HepG2 (cell line): ENCODE measurements around the gene MAP2K3. TPM values are rescaled to one million over a fixed set of nuclear protein-coding genes. Genes with fewer than 3 reads are reported as not detected.
"Not testable (repeated sequence)": the region's sequence is repeated elsewhere in the genome, so short reads cannot be mapped to it uniquely, and the experiment has no call there.

Experiments
- ATAC-seq: fragments of 200-7000 bp; cut with Tn5 transposase; 3 replicates; pipeline ENCODE4 v1.9.1; 2020; ENCODE audit warnings: mild to moderate bottlenecking, moderate library complexity
- BruUV-seq: library from RNA; stranded (reverse); fragments of 400-500 nt; replicated peaks from 2 replicates; lab custom pipeline; 2021; lab: Mats Ljungman, UMichigan
- CTCF ChIA-PET: fragments of 300-600 bp; formaldehyde crosslinking; extraction: SDS; loops from one replicate; lab custom pipeline; 2021; ENCODE audit warnings: low total read pairs, inconsistent platforms, low intra/inter-chr PET ratio; lab: Yijun Ruan, JAX
- POLR2A ChIA-PET: fragments of 350-600 bp; sonication (Branson Sonifier 250); formaldehyde crosslinking; loops from one replicate; lab custom pipeline; 2020; ENCODE audit warnings: antibody characterized with exemption, inconsistent platforms; lab: Yijun Ruan, JAX
- DNase-seq: peaks from one replicate; pipeline ENCODE4 v3.0.0-alpha.2; 2015; ENCODE audit warnings: low spot score
- FAIRE-seq: peaks from 3 replicates; lab custom pipeline; 2011; peaks lifted over from hg19 to GRCh38; lab: Jason Lieb, UNC
- H2AFZ ChIP-seq: one replicate; pipeline ENCODE4 v1.6.1; 2011; ENCODE audit warnings: low read length, inconsistent platforms
- H3K27ac ChIP-seq: fragments of 300-600 bp; 3 replicates; pipeline ENCODE4 v1.8.0; 2011; ENCODE audit warnings: mixed run types, mild to moderate bottlenecking, mixed read lengths, low read length, inconsistent platforms; ENCODE audit not compliant: insufficient read depth; ENCODE audit errors: extremely low read length
- H3K27me3 ChIP-seq, 2 experiments: fragments of 200-600 bp in 1 of 2; 2 replicates in 1 of 2; 3 replicates in 1 of 2; pipeline versions ENCODE4 v1.6.0 to v1.8.0; 2011; ENCODE audit warnings: low read length in 2 of 2, mild to moderate bottlenecking in 2 of 2, moderate library complexity in 2 of 2, inconsistent platforms in 1 of 2; ENCODE audit not compliant: insufficient read depth in 2 of 2, control insufficient read depth in 1 of 2
- H3K36me3 ChIP-seq, 2 experiments: fragments of 200-600 bp in 1 of 2; replicated peaks in 1 of 2; 2 replicates in 1 of 2; 3 replicates in 1 of 2; pipeline versions ENCODE4 v1.5.1 to v1.8.0; 2011; ENCODE audit warnings: low read length in 2 of 2, inconsistent platforms in 1 of 2; ENCODE audit not compliant: insufficient read depth in 2 of 2, control insufficient read depth in 1 of 2
- H3K4me1 ChIP-seq: 2 replicates; pipeline ENCODE4 v1.5.1; 2012; ENCODE audit warnings: low read length, inconsistent platforms; ENCODE audit not compliant: insufficient read depth
- H3K4me2 ChIP-seq: 2 replicates; pipeline ENCODE4 v1.6.0; 2011; ENCODE audit warnings: low read depth, low read length, inconsistent platforms
- H3K4me3 ChIP-seq, 3 experiments: fragments of 200-600 bp in 1 of 3; sonication (generic), shearing (Covaris generic) in 1 of 3; replicated peaks in 1 of 3; 2 replicates each; pipeline ENCODE4 v1.5.1; 2011 to 2016; ENCODE audit warnings: low read length in 3 of 3, inconsistent platforms in 2 of 3, low read depth in 2 of 3, mild to moderate bottlenecking in 2 of 3, control low read depth in 1 of 3, mixed read lengths in 1 of 3; ENCODE audit not compliant: insufficient read depth in 1 of 3
- H3K79me2 ChIP-seq: one replicate; pipeline ENCODE4 v1.6.1; 2011; ENCODE audit warnings: low read length, inconsistent platforms; ENCODE audit not compliant: insufficient read depth
- H3K9ac ChIP-seq: 2 replicates; pipeline ENCODE4 v1.6.0; 2011; ENCODE audit warnings: mild to moderate bottlenecking, low read depth, low read length, inconsistent platforms; ENCODE audit not compliant: insufficient read depth
- H3K9me3 ChIP-seq: 2 replicates; pipeline ENCODE4 v1.5.1; 2012; ENCODE audit warnings: mild to moderate bottlenecking, low read length
- H4K20me1 ChIP-seq: 2 replicates; pipeline ENCODE4 v1.6.0; 2011; ENCODE audit warnings: inconsistent platforms, mild to moderate bottlenecking, low read length, moderate library complexity; ENCODE audit not compliant: insufficient read depth
- GRHL1 ChIP-seq: sonication (generic); formaldehyde crosslinking; conservative IDR thresholded peaks from 2 replicates; pipeline ENCODE4 v1.8.0; 2022; ENCODE audit warnings: missing genetic modification reagents
- HNRNPH1 ChIP-seq: fragments of 200-400 bp; formaldehyde crosslinking; optimal IDR thresholded peaks from 2 replicates; pipeline ENCODE3; 2017; ENCODE audit warnings: mild to moderate bottlenecking, low read depth, low read length
- MXD3 ChIP-seq: IDR thresholded peaks from 2 replicates; pipeline ENCODE4 v1.6.1; 2016; ENCODE audit warnings: mild to moderate bottlenecking, missing biosample characterization, missing genetic modification reagents
- NCOA1 ChIP-seq: sonication (generic); formaldehyde crosslinking; IDR thresholded peaks from 2 replicates; pipeline ENCODE4 v1.9.0; 2021; ENCODE audit warnings: missing genetic modification reagents
- RARG ChIP-seq: sonication (generic); formaldehyde crosslinking; IDR thresholded peaks from 2 replicates; pipeline ENCODE4 v1.4.0; 2020; ENCODE audit warnings: low read depth, mild to moderate bottlenecking, missing genetic modification reagents
- SAP130 ChIP-seq: IDR thresholded peaks from 2 replicates; pipeline ENCODE4 v1.6.1; 2016; ENCODE audit warnings: low read depth
- TEF ChIP-seq: sonication (generic); formaldehyde crosslinking; IDR thresholded peaks from 2 replicates; pipeline ENCODE4 v1.5.0; 2020; ENCODE audit warnings: missing genetic modification reagents
- WIZ ChIP-seq: sonication (generic); formaldehyde crosslinking; IDR thresholded peaks from 2 replicates; pipeline ENCODE4 v1.5.1; 2020; ENCODE audit warnings: mild to moderate bottlenecking, missing genetic modification reagents
- ZIK1 ChIP-seq: sonication (generic); formaldehyde crosslinking; IDR thresholded peaks from 2 replicates; pipeline ENCODE4 v1.5.0; 2020; ENCODE audit warnings: mild to moderate bottlenecking, low read depth, missing genetic modification reagents, borderline replicate concordance
- ZNF33A ChIP-seq: sonication (generic); formaldehyde crosslinking; IDR thresholded peaks from 2 replicates; pipeline ENCODE4 v1.5.1; 2020; ENCODE audit warnings: missing genetic modification reagents, mild to moderate bottlenecking, moderate library complexity, borderline replicate concordance
- ZNF354B ChIP-seq: sonication (generic); formaldehyde crosslinking; IDR thresholded peaks from 2 replicates; pipeline ENCODE4 v1.8.0; 2022; ENCODE audit warnings: mild to moderate bottlenecking, missing genetic modification reagents
- ZNF451 ChIP-seq: sonication (generic); formaldehyde crosslinking; IDR thresholded peaks from 2 replicates; pipeline ENCODE4 v1.5.0; 2020; ENCODE audit warnings: mild to moderate bottlenecking, missing genetic modification reagents
- WGBS: methylation state at CpG from one replicate; pipeline ENCODE4 v1.1.6; 2017; ENCODE audit warnings: low lambda C conversion rate; 5-methylcytosine and 5-hydroxymethylcytosine counted together
- in situ Hi-C: cut with HindIII; loops from 2 replicates; pipeline ENCODE4 v1.10.0; 2017; ENCODE audit warnings: low pct_unique_long_range_greater_than_20kb; ENCODE audit not compliant: extremely low pct_ligation_motif_present
- intact Hi-C: fragments of 100-400 bp; cut with micrococcal nuclease; formaldehyde crosslinking; loops from one replicate; pipeline ENCODE4 v1.10.0; 2022; ENCODE audit not compliant: unreplicated experiment
- polyA plus RNA-seq, 8 experiments: library from polyadenylated mRNA; depleted of rRNA in 3 of 8; stranded (reverse) in 7 of 8; unstranded in 1 of 8; fragments of >200 nt; fragmentation: Illumina TruSeq in 4 of 8; extraction: Trizol in 4 of 8; gene quantifications; 2 replicates each; pipeline versions ENCODE4 v1.2.1 to v1.2.3, GENCODE V29; 2011 to 2016; ENCODE audit warnings: low read depth in 4 of 8, missing spikeins in 1 of 8, mixed read lengths in 1 of 8; ENCODE audit not compliant: insufficient read depth in 1 of 8
- total RNA-seq, 5 experiments: library from RNA; depleted of rRNA; stranded (reverse); fragments of >200 nt; fragmentation: Illumina TruSeq; extraction: Trizol; gene quantifications; 2 replicates each; pipeline ENCODE4 v1.2.3, GENCODE V29; 2016; ENCODE audit warnings: low read depth in 1 of 5
- TF ChIP-seq, protein P1 (sequence below): sonication (generic); formaldehyde crosslinking; IDR thresholded peaks from 2 replicates; pipeline ENCODE4 v1.4.0; 2020; ENCODE audit warnings: missing genetic modification reagents

The MAP2K3 gene
- total and polyA plus RNA-seq, 2 of the 13 experiments (the other 11 are each of a cell fraction or from before 2014, with no cell fraction given): 20.5 to 27.4 TPM

- DNase-seq: no peak
- Histone ChIP-seq H3K27ac (no peak overlapping the region), H3K9ac (no peak overlapping the region), H2AFZ (no peak overlapping the region), H3K79me2 (no peaks in the 10 kb centered on the region), H4K20me1 (no peaks in the 10 kb centered on the region), H3K4me2 (no peak overlapping the region), H3K36me3 (peaks cover 3 to 9% of the 10 kb centered on the region in 2 experiments; a peak in 3 of 5 replicates), H3K4me1 (peaks cover 22% of the 10 kb centered on the region), H3K4me3 (no peak overlapping the region), H3K27me3 (no peaks in the 10 kb centered on the region; a peak in 1 of 5 replicates), H3K9me3 (no peaks in the 10 kb centered on the region)
- no TSS peak for BruUV-seq
- ChIA-PET CTCF (no interaction called here), POLR2A (no interaction called here)
- WGBS: 94% methylated on average over 3 of the region's 5 CpGs
- intact Hi-C loops: loop anchor here (10.0 kb wide), 1 partner anchor 201 kb away; no protein-coding TSS in a partner anchor
- no peak for TF ChIP-seq GRHL1
- TF ChIP-seq WIZ (CRISPR knock-in tag): no peak
- TF ChIP-seq HNRNPH1: no peak
- TF ChIP-seq ZNF451 (CRISPR knock-in tag): no peak
- no peak for TF ChIP-seq SAP130 (CRISPR knock-in tag)
- no peak for TF ChIP-seq ZNF354B (CRISPR knock-in tag)
- no peak for TF ChIP-seq MXD3 (CRISPR knock-in tag)
- no peak for TF ChIP-seq ZNF33A (CRISPR knock-in tag)
- no peak for TF ChIP-seq RARG
- no peak for TF ChIP-seq TEF (CRISPR knock-in tag)
- TF ChIP-seq, protein P1, sequence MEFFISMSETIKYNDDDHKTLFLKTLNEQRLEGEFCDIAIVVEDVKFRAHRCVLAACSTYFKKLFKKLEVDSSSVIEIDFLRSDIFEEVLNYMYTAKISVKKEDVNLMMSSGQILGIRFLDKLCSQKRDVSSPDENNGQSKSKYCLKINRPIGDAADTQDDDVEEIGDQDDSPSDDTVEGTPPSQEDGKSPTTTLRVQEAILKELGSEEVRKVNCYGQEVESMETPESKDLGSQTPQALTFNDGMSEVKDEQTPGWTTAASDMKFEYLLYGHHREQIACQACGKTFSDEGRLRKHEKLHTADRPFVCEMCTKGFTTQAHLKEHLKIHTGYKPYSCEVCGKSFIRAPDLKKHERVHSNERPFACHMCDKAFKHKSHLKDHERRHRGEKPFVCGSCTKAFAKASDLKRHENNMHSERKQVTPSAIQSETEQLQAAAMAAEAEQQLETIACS (CRISPR knock-in tag): no peak
- TF ChIP-seq ZIK1 (CRISPR knock-in tag): no peak
- TF ChIP-seq NCOA1 (CRISPR knock-in tag): no peak
- no peak for FAIRE-seq
- no peak for ATAC-seq
- in situ Hi-C loops: loop anchor here (25.0 kb wide), 1 partner anchor 449 kb away; no protein-coding TSS in a partner anchor
Measured at GRCh38 chr17:21313320-21313719, 28.8 kb downstream of the MAP2K3 start.

- FAIRE-seq, H3K4me3 ChIP-seq, DNase-seq, H2AFZ ChIP-seq, H3K27me3 ChIP-seq, H3K79me2 ChIP-seq, POLR2A ChIA-PET, H3K27ac ChIP-seq, ATAC-seq, H3K9me3 ChIP-seq, H3K4me2 ChIP-seq, H3K9ac ChIP-seq, CTCF ChIA-PET, BruUV-seq, H3K36me3 ChIP-seq, H4K20me1 ChIP-seq: not testable (repeated sequence)
- intact Hi-C loops (loop anchor here (10.0 kb wide), 1 partner anchor 201 kb away; no protein-coding TSS in a partner anchor), in situ Hi-C loops (loop anchor here (25.0 kb wide), 1 partner anchor 449 kb away; no protein-coding TSS in a partner anchor)
- H3K4me1 ChIP-seq: peaks cover 22% of the 10 kb centered on the region
- WGBS: 100% methylated on average over 1 of the region's 2 CpGs
Measured at GRCh38 chr17:21313761-21314160, 29.2 kb downstream of the MAP2K3 start.
